Measurements from ENCODE around the gene DHX58.

DHX58 gene

DNA sequence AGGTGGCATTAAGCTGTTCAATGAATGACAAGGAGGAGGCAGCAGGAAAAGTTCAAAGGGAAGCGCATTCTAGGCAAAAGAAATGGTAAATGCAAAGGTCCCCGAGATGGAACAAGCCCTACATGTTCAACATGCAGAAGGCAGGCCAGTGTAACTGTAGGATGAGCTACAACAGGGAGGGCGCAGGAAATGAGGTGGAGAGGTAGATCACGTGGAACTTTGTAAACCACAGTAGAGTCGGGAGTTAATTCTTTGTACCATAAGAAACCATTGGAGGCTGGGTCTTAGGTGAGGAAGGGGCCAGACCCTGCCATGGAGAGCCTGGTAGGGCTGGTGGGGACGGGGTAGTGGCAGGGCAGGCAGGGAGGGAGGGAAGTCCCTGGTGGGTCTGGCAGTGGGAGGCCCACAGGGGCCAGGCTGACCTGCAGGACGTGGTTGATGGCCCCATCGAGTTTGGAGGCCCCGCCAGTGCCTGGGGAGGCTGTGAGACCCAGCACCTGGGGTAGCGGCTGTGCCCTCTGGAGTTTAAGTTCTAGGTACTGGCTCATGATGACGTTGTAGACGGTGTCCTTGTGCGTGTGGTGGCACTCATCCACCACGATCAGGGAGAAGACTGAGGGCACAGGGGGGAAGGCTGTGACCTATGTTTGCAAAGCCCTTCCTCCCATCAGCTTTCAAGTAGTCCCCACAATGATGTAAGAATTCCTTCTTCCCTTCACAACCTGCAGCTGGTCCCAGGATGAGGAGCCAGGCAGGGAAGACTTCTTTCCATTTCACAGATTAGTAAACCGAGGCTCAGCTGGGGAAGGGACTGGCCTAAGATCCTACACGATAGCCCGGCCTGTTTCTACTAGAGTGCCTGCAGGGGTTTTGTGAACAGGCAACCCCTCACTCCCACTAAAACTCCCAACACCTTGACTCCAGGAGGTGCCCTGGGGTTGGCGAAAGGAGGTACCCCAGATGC, 1.9 kb downstream of the DHX58 start:
- DNase-seq (ENCODE audit: low read depth, low spot score): no peak

DNA sequence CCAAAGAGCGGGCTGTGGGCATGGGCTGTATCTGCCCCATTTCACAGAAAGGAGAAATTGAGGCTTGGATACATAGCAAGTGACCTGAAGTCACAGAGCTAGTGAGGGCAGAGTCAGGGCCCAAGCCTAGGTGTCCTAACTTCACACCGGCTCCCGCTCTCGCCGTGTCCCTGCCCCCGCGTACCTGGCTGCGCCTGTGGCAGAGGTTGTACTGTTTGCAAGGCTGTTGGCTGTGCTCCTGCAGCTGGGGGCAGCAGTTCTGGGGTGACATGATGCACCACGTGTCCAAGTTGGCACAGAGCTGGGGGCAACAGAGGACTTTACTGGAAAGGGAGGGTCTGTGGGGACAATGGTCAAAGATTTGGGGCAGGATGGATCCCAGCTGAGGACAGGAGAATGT, 3.4 kb downstream of the DHX58 start:
- no peak for DNase-seq (ENCODE audit: low read depth, low spot score)

DNA sequence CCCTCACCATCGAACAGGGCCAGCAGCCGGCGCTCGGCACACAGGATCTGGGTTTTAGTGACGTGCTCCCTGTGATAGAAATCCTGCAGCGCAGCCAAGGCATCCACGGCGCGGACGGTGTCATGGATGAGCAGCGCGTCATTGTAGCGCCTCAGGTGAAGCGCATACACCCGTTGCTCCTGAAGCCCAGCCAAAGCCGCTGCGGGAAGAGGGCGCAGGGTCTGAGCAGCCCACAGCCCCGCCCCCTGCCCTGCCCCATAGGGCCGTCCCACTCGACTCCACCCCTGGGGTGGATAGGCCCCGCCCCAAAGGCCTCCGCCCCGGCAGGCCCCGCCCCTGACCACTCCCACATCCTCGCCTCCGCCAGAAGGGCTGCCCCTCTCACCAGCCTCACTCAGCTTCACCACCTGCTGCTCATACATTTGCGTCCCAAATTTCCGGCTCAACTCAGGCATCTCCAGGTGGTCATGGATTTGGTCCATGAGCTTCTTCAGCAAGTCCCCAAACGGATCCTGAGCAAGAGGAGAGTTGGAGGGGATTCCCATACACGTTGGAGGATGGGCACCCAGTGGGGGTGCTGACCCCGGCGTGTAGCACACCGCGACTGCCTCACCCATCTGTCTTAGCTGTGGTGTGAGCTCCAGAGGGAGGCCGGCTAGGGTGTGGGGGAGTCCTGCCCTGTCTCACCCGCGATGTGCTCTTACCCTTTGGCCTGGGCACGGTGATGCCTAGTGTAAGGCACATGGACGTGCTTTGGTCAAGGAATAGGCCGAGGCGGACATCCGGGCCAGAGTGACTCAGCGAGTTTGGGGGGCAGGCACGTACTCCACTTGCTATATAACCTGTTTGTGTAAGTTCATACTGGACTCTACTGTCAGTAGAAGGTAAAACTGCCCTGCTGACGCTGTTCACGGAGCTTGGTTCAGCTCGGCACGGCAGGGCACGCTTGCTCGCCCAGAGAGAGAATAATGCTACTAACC, 4.6 kb downstream of the DHX58 start:
- peak; percentile 82 for DNase-seq (ENCODE audit: low read depth, low spot score)

DNA sequence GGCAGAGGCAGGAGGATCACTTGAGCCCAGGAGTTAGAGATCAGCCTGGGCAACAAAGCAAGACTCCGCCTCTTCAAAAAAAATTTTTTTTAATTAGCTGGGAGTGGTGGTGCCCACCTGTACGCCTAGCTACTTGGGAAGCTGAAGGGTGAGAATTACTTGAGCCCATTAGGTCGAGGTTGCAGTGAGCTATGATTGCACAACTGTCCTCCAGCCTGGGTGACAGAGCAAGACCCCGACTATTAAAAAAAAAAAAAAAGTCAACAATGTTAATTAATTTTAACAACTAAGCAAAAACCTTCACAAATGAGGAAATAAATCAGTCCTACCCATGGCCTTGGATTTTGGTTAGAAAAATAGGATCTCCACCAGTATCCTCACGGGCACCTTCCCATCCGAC, 5.4 kb downstream of the DHX58 start:
- DNase-seq (ENCODE audit: low read depth, low spot score): no peak

DNA sequence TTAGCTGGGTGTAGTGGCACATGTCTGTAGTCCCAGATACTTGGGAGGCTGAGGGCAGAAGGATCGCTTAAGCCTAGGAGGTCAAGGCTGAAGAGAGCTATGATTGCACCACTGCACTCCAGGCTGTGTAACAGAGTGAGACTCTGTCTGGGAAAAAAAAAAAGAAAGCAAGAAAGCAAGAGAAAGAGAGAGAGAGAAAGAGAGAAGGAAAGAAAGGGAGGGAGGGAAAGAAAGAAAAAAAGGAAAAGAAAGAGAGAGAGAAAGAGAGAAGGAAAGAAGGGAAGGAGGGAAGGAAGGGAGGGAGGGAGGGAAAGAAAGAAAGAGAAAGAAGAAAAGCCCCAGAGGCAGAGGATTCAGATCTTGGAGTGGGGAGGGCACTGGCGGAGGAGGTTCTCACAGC, 6.5 kb downstream of the DHX58 start:
- no peak for DNase-seq (ENCODE audit: low read depth, low spot score)

DNA sequence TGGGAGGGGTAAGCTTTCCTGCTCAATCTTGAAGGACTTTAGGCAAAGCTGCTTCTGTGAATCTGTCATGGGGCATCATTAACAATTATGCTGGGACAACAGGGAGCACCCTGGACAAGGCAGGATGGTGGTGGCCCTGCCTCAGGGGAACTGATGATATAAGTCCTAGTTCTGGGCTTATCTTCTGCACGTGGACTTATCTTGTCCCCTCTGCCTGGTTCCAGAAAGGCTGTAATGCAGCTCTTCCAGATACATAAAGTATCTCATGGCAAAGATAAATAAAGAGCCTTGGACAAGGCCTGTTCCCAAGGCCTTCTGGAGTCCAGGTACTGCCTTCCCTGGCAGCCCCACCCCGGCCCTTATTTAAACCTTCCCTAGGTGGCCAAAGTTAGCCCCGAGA, 8.2 kb downstream of the DHX58 start:
- no peak for DNase-seq (ENCODE audit: low read depth, low spot score)

DNA sequence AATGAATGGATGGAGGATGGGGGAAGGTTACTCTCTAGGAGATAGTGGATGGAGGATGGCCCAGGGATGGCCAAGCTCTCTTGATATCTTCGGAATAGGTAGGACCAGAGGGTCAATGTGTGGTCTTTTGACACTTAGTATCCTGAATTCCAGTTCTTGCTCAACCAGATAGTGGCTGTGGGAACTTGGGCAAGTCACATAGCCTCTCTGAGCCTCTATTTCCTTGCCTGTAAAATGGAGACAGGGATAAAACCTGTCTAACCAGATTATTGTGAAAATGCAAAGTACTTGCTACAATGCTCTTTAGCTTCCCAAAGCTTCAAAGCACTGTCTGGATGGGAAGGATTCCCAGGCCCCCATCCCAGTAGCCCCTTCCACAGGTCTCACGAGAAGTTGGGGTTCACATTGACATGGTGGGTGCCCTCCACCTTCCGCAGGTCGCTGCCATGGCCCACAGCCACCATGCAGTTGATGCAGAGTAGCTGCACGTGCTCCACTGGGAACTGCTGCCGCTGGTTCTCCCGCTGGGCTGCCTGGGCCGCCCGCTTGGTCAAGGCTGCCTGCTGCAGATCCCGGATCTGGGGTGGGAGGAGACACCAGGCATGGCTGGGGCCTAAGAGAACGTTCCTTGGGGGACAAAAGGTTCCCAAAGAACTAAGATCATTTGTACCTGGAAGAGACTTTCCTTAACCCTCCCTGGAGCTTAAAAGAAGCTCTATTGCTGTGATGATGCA, 9.1 kb downstream of the DHX58 start:
- no peak for DNase-seq (ENCODE audit: low read depth, low spot score)

DNA sequence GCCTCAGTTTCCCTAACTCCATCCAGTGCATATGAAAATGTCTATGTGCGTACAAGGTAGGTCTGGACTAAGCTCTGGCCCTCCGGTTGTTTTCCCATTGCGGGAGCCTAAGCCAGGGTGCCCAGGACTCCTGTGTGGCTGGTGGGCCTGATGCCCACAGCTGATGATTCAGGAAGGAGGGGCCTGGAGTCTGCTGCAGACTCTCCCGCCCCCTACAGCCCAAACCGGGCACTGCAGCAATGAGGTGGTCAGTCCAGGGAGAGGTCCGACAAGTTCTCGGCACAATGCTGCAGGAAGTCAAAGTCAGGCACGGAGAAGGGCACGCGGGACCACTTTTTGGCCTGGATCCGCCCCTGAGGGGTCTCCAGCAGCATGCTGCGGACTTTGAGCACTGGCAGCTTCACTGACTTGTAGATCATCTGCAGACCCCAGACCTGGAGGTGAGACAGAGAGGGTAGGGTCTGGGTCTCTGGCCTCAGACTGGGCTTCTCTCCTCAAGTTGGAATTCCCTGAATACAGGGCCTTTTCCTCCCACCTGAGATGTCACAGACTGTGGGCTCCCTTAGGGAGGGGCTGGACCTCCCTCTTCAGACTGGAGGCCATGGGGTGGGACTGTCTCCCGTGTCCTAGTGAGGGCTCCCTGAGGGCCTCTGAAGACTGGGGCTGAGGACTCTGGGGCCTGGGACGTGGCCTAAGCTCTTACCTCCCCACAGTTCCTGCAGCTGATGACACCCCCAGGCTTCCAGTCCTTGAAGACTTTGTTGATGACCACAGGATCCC, 10.8 kb downstream of the DHX58 start:
- peak; percentile 88 for DNase-seq (ENCODE audit: low read depth, low spot score)

DNA sequence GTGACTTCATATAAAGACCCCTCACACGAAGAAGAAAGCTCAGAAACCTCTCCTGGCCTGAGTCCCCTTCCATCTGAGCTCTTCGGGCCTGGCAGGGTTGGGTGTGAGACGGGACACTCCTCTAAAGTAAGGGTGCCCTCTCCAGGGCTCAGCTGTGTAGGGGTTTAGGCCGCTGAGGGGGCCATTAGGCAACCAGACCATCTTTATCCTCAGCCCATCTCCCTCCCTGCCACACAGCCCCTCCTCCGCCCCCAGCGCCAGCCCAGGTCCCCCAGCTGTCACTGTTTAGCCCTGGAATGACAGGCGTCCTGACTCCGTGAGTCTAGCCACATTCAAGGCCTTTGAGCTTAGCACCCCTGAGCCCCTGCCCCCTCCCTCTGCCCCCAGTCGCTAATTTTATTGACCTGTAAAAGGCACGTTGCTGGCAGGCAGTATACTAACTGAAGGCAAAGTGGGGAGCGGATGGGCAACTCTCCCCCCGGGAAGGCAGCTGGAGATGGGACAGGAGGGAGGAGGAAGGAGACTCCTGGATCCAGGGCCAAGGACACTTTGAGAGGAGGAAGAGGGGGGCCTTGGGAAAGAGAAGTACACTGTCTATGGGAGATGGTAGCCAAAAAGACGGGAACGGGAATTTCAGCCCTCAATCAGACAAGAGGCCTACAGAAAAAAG, 13.6 kb downstream of the DHX58 start:
- DNase-seq (ENCODE audit: low read depth, low spot score): no peak

DNA sequence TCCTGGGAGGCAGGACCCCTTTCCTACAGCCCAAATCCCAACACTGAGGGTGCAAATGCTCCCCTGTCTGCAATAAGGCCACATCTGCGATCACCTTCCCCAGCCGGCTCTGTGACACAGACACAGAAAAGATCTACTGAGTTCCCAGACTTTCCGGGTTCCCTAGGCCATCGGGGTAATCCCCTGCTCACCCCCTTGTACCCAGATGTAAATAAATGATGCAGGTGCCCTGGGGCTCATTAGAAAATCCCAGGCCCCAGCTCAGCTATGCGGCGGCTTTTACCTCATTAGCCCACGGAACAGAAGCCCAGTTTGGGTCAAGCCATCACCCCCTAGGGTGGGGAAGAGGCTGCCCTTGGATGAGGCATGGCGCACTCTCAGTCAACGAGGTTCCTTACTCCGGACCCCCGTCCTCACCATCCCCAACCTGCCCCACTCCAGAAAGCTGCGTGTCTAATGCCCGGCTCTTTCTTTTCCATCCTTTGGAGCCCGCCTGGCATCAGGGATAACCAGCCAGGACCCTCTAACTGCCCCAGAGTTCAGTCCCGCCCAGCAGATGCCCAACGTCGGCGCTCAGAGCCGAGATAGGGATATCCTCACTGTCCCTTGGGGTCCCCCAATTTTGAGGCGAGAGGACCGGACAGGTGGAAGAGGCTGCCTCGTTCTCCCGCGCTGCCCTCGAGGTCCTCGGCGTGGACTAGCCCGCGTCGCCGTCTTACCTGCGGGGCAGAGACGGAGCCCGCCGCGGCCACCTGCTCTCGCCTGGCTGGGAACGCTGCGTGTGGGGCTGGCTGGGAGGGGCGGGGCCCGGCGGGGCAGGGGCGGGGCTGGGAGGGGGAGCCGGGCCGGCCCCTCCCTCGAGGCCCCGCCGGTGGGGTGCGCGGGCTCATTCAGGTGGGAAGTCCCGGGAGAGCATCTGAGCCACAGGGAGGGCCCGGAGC, 14.6 kb downstream of the DHX58 start, which contains the start of gene ZNF385C:
Gene ZNF385C (minus strand): TSS at position 783 of the 941 bp plus-strand sequence. CDS start 35,417 bp downstream, outside the sequence.
- DNase-seq (ENCODE audit: low read depth, low spot score): no peak

DNA sequence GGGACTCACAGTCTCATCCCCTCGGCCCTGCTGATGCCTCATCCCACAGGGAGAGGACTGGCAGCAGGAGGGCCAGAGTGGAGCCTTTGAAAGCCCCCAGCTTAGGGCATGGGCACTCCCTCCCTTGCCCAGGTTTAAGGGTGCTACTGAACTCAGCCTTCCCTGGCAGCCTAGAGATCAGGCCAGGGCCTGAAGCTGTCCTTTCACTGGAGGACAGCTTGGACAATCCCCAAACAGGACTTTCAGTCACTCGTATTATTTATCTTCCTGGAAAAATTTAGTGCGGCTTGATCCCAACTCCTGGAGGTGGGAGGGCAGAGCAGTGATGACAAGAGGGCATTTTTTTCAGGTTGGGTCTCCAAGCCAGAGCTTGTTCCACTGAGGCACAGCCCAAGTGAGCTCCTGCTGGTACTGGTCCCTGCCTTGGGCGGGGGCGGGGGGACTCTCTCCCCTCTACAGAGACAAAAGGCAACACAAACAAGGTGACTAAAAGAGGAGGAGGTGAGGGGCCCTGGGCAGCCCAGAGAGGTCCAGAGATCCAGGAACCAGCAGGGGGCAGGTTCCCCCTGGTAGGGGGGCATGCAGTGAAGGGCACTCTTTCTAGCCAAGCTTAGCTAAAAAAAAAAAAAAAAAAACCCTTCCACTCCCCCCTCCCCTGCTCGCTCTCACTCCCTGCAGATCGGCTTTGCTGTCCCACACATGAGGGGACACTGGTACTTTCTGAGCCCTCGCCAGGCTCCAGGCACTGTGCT, 16.0 kb downstream of the DHX58 start:
- no peak for DNase-seq (ENCODE audit: low read depth, low spot score)

DNA sequence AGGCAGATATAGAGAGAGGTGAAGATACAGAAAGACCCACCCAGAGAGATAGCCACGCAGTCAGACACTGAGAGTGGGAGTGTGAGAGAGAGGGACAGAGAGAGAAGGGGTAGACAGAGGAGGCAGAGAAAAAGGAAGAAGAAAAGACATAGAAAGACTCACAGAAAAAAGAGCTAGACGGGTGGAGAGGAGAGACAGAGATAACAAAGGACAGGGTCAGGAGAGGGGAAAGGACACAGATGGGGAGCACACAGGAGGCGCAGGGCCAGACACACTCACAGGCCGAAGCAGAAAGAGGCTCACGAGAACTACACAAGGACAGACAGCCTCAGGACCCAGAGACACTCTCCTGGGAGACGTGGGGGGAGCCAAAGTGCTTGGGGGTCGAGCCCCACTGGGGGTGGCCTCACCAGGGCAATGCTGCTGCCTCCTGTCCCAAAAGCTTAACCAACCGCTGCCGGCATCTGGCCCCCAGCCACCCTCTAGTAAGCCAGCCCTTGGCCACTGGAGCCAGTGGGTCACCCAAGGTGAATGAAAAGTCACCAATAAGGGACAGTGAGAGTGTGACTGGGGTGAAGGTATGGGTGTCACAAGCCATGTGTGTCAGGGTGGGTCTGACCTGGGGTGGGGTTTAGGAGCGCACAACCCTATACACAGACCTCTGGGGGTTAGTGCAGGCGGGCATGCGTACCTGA, 18.0 kb downstream of the DHX58 start:
- DNase-seq (ENCODE audit: low read depth, low spot score): no peak

DNA sequence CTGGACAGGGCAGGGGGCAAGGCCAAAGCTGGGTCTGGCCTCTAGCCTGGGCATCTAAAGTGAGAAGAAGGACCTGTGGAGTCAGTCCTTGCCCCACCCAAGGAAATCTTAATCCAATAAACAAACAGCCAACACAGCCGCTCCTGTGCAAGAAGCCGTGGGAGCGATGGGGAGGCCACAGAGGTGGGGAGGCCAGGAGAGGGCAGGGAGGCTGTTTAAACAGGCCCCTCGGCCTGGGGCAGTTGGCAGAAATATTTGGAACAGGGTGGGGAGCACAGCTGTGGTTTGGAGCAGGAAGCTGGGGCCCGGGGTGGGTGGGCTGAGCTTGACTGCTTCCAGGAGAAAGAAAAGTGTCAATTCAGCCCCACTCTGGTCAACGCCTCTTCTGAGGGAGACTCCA, 19.6 kb downstream of the DHX58 start:
- DNase-seq (ENCODE audit: low read depth, low spot score): no peak

DNA sequence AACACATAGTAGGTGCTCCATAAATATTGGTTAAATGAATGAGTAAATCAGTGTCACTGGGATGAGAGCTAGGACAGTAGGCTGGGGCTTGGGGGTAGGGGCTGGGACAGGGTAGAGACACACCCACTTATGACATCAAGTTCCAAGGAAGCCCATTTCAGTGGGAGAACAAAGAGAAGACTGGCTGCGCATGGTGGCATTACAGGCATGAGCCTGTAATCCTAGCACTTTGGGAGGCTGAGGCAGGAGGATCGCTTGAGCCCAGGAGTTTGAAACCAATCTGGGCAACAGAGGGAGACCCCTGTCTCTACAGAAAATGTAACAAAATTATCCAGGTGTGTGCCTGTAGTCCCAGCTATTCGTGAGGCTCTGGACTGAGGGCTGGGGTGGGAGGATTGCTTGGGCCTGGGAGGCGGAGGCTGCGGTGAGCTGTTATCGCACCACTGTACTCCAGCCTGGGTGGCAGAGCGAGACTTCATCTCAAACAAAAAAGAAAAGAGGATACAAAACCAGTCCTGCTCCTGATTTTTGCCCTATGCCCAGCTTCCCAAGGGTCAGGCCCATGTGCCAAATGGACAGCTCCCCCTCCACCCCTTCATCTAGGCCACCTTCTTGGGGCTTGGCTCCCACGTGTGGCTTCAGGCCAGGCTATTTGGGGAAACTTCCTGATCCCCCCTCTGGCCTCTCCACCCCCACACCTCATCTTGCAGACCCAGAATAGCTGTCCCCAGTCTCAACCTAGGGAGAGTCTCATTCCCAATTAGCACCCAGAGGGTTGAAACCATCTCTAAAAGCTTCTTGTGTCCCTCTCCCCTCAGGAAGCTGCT, 21.3 kb downstream of the DHX58 start:
- no peak for DNase-seq (ENCODE audit: low read depth, low spot score)

DNA sequence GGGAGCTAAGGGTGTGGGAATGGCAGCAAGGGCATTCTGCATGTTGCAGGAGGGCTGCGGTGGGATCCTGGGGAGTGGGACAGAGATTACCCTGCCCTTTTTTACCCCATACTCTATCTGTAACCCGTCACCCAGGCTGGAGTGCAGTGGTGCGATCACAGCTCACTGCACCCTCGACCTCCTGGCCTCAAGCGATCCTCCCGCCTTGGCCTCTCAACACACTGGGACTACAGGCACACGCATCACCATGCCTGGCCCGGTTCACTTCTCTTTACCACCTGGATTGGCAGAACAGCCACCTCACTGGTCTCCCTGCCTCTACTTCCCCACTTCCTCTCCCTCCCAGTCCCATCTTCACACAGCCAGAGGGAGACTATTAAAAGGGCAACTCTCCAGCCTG, 23.8 kb downstream of the DHX58 start:
- DNase-seq (ENCODE audit: low read depth, low spot score): no peak

DNA sequence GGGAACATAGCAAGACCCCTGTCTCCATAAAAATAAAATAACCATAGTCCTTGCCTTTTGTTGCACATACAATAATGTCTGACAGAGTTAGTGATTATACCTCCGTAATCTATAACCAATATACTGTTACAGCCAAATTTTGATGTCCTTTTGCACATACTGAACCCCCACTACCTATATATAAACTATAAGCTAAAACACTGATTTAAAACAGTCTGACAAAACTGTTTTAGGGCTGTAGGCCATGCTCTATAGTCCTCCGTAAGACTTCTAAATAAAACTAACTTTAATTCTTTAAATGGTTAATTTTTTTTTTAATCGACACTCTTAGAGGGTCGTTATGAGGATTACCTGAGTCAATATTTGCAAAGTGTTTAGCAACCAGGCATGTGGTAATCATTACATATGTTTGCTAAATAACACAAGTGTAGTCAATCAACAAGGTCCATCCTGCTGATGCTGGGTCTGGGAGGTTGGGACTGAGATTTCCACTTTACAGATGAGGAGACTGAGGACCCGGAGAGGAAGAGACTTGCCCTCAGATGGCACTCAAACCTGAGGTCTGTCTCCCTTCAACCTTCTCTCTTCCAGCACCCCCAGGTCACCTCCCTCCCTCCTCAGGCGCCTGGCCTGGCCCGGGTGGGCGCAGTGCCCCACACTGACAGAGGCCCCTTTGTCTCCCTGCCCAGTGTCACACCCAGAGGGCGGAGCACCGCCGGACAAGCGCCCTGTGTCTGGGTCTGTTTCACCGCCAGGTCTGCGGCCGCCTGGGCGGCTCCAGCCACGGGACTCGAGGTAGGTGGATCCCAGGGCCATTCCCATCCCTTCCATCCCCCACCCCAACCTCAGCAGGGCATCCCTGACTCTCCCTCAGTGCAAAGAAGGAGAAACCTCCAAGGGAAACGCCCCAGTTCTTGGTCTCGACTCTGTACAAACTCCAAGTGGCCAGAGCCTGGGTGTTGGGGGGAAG, 24.5 kb downstream of the DHX58 start:
- no peak for DNase-seq (ENCODE audit: low read depth, low spot score)
